ENCODE measurements around the gene CETN2.

DNA sequence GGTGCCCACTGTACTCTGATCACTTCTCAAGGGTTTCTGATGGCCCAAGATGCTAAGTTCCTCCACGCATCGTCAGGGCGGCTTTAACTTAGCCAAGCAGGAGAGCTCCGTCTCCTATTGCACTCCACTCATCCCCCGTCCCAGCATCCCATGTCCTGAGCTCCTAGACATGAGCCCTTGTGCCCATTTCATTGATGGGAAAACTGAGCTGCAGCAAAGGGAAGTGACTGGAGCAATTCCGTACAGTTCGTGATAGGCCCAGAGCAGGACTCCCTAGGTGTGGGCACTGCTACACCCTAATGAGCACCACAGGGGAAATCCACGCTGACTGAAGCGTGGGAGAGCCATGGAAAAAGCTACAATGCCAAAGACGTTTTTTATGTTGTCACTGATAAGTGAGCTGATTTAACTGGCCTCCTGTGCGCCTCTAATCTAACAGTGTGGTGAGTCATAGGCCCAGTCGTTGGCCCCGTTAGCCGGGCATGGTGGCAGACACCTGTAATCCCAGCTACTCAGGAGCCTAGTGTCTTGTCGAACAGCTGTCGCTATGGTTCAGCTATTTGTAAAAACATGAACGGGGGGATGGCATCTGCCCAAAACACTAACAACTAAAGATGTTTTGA lies 15.2 kb upstream of the CETN2 start:
- no peak for TF ChIP-seq POLR2AphosphoS5 (IDR thresholded peaks at IDR 0.05; ENCODE audit: low read depth, low read length)
- TF ChIP-seq, protein P1, sequence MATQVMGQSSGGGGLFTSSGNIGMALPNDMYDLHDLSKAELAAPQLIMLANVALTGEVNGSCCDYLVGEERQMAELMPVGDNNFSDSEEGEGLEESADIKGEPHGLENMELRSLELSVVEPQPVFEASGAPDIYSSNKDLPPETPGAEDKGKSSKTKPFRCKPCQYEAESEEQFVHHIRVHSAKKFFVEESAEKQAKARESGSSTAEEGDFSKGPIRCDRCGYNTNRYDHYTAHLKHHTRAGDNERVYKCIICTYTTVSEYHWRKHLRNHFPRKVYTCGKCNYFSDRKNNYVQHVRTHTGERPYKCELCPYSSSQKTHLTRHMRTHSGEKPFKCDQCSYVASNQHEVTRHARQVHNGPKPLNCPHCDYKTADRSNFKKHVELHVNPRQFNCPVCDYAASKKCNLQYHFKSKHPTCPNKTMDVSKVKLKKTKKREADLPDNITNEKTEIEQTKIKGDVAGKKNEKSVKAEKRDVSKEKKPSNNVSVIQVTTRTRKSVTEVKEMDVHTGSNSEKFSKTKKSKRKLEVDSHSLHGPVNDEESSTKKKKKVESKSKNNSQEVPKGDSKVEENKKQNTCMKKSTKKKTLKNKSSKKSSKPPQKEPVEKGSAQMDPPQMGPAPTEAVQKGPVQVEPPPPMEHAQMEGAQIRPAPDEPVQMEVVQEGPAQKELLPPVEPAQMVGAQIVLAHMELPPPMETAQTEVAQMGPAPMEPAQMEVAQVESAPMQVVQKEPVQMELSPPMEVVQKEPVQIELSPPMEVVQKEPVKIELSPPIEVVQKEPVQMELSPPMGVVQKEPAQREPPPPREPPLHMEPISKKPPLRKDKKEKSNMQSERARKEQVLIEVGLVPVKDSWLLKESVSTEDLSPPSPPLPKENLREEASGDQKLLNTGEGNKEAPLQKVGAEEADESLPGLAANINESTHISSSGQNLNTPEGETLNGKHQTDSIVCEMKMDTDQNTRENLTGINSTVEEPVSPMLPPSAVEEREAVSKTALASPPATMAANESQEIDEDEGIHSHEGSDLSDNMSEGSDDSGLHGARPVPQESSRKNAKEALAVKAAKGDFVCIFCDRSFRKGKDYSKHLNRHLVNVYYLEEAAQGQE (IDR thresholded peaks at IDR 0.05; ENCODE audit: insufficient read depth in 1 of 2, low read depth in 2 of 2, low read length in 1 of 2), result no peak
- TF ChIP-seq, protein P2, sequence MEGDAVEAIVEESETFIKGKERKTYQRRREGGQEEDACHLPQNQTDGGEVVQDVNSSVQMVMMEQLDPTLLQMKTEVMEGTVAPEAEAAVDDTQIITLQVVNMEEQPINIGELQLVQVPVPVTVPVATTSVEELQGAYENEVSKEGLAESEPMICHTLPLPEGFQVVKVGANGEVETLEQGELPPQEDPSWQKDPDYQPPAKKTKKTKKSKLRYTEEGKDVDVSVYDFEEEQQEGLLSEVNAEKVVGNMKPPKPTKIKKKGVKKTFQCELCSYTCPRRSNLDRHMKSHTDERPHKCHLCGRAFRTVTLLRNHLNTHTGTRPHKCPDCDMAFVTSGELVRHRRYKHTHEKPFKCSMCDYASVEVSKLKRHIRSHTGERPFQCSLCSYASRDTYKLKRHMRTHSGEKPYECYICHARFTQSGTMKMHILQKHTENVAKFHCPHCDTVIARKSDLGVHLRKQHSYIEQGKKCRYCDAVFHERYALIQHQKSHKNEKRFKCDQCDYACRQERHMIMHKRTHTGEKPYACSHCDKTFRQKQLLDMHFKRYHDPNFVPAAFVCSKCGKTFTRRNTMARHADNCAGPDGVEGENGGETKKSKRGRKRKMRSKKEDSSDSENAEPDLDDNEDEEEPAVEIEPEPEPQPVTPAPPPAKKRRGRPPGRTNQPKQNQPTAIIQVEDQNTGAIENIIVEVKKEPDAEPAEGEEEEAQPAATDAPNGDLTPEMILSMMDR (IDR thresholded peaks at IDR 0.05), result no peak

Measured in Panc1 (cell line).